K562 (cell line): ENCODE data around the gene GABRP.

ENCODE experiments used
- CBX8 ChIP-seq: fragments of 200-600 bp; sonication (generic); IDR thresholded peaks from 2 replicates; pipeline ENCODE4 v1.6.1; 2012; ENCODE audit warnings: borderline replicate concordance, mixed run types, low read depth, mild to moderate bottlenecking, moderate library complexity, mixed read lengths, low read length, control low read depth, inconsistent platforms; ENCODE audit not compliant: poor library complexity, severe bottlenecking; ENCODE audit errors: extremely low read depth
- CREM ChIP-seq: IDR thresholded peaks from 2 replicates; pipeline ENCODE4 v1.6.1; 2014; ENCODE audit warnings: antibody characterized with exemption, low read depth
- ELK1 ChIP-seq: sonication (generic); formaldehyde crosslinking; IDR thresholded peaks from 2 replicates; pipeline ENCODE4 v1.8.1; 2022; ENCODE audit warnings: missing genetic modification reagents
- JUN ChIP-seq, 2 experiments: sonication (generic) in 1 of 2; formaldehyde crosslinking in 1 of 2; IDR thresholded peaks; 2 replicates each; pipeline versions ENCODE4 v1.6.1 to v1.8.0; 2012 to 2022; ENCODE audit warnings: borderline replicate concordance in 2 of 2, mild to moderate bottlenecking in 2 of 2, improper control_type of control experiment in 1 of 2, low read depth in 1 of 2, low read length in 1 of 2, missing genetic modification reagents in 1 of 2
- POLR2A ChIP-seq: fragments of 450-650 bp; conservative IDR thresholded peaks from 2 replicates; pipeline ENCODE4 v1.6.1; 2016
- RCOR1 ChIP-seq, 2 experiments: IDR thresholded peaks; 2 replicates each; pipeline ENCODE4 v1.6.1; 2012; ENCODE audit warnings: low read depth in 2 of 2, low read length in 2 of 2, borderline replicate concordance in 1 of 2, improper control_type of control experiment in 1 of 2
- SREBF2 ChIP-seq: sonication (generic); formaldehyde crosslinking; IDR thresholded peaks from 2 replicates; pipeline ENCODE4 v1.4.0; 2020; ENCODE audit warnings: mild to moderate bottlenecking, missing genetic modification reagents

DNA sequence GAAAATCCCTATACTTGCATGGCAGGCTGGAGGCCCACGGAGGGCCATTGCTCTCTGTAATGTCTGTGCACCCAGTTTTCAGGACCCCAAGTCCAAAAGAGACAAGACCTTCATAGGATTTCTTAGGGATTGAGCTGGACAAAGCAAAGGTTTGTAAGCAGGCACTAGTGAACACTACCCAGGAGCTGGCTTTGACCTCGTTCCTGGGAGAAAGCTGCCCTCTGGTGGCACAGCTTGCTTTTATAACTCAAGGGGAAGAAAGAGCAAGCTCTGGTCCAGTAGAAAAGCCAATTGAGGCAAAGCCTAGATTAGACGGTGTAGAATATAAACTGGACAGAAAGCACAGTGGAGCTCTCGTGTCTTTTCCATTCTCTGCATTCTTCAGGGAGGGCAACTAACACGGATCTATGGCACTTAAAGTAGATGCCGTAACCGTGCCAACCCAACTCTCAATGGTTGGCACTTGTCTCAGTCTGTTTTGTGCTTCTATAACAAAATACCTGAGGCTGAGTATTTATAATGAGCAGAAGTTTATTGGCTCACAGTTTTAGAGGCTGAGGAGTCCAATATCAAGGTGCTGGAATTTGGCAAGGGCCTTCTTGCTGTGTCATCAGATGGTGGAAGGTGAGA is 7.9 kb downstream of the GABRP start:
- TF ChIP-seq CBX8 (no peak), POLR2A (no peak), SREBF2 (CRISPR knock-in tag) (no peak), RCOR1 (IDR thresholded peaks at IDR 0.05; ENCODE audit: borderline replicate concordance in 1 of 2, low read depth in 2 of 2, low read length in 2 of 2) (no peak), JUN (IDR thresholded peaks at IDR 0.05; ENCODE audit: borderline replicate concordance, low read depth, low read length) (no peak), JUN (CRISPR knock-in tag; IDR thresholded peaks at IDR 0.05; ENCODE audit: borderline replicate concordance) (no peak), CREM (no peak), ELK1 (CRISPR knock-in tag) (no peak)
